A673 (cell line): ENCODE results near the gene TMEM179.

Experiments used
- CTCF ChIP-seq: fragments of 300-800, 200-600 bp; sonication (generic); conservative IDR thresholded peaks from 2 replicates; pipeline ENCODE4 v1.5.1; 2017; ENCODE audit warnings: low read depth, mild to moderate bottlenecking, antibody characterized with exemption, low read length, moderate library complexity, mixed read lengths
- EZH2 ChIP-seq: fragments of 200-600 bp; sonication (generic); IDR thresholded peaks from 2 replicates; pipeline ENCODE4 v1.6.1; 2017; ENCODE audit warnings: borderline replicate concordance, low read depth, mild to moderate bottlenecking, mixed read lengths, antibody characterized with exemption, low read length; ENCODE audit not compliant: poor library complexity, severe bottlenecking

GRCh38 chr14:104635717-104636116 lies 31.1 kb upstream of the TMEM179 start:
- TF ChIP-seq CTCF (no peak), EZH2 (no peak)
